LNCAP (cell line): ENCODE results near the gene OXTR.
A peak's percentile ranks its signal among the peaks of the same experiment; 100 is the strongest.

ENCODE experiments used
- CTCF ChIP-seq: fragments of 450-650 bp; IDR thresholded peaks from 2 replicates; pipeline ENCODE4 v1.5.1; 2017; ENCODE audit warnings: mild to moderate bottlenecking

Gene OXTR

GRCh38 chr3:8730656-8731055, 38.8 kb downstream of the OXTR start:
- TF ChIP-seq CTCF = no peak

- TF ChIP-seq CTCF = no peak
These were observed 39.9 kb downstream of the OXTR start for GRCh38 chr3:8729479-8729878.

GRCh38 chr3:8727605-8728512, 41.6 kb downstream of the OXTR start:
- no peak for TF ChIP-seq CTCF

GRCh38 chr3:8724108-8724752, 45.2 kb downstream of the OXTR start:
- TF ChIP-seq CTCF = no peak

- TF ChIP-seq CTCF = no peak
These were observed 45.8 kb downstream of the OXTR start for GRCh38 chr3:8723612-8724011.

GRCh38 chr3:8722808-8723207, 46.6 kb downstream of the OXTR start:
- no peak for TF ChIP-seq CTCF

GRCh38 chr3:8713901-8714759, 55.3 kb downstream of the OXTR start:
- peak; percentile 13; the same call in 1 of the 2 replicates for TF ChIP-seq CTCF
